Measurements from ENCODE around the gene SPACA9. TPM values are rescaled to one million over a fixed set of nuclear protein-coding genes. Genes with fewer than 3 reads are reported as not detected.

The SPACA9 gene
- polyA plus RNA-seq, 3 donors: 0.28 to 0.95 (median 0.57) TPM

- no peak for TF ChIP-seq CTCF (IDR thresholded peaks at IDR 0.05)
- no peak overlapping the region for H3K9ac ChIP-seq (ENCODE audit: insufficient read depth, low read length, poor library complexity, severe bottlenecking)
- H3K4me1 ChIP-seq (ENCODE audit: control insufficient read depth in 1 of 2, insufficient read depth in 2 of 2, low read length in 2 of 2): peaks cover 13 to 25% of the 10 kb centered on the region in 2 donors
- H3K79me2 ChIP-seq (ENCODE audit: insufficient read depth, low read length): no peaks in the 10 kb centered on the region
- H2AFZ ChIP-seq (ENCODE audit: insufficient read depth, low read depth, low read length, poor library complexity, severe bottlenecking): no peak overlapping the region
- no peak overlapping the region for H3K4me3 ChIP-seq (replicated peaks in 1 of 3; ENCODE audit: low read depth in 2 of 3, low read length in 3 of 3)
- H3K4me2 ChIP-seq (replicated peaks; ENCODE audit: extremely low read depth, low read length, poor library complexity, severe bottlenecking): no peak overlapping the region
- no peaks in the 10 kb centered on the region for H3K36me3 Mint-ChIP-seq
- no peak overlapping the region for H3K27ac Mint-ChIP-seq
- peaks cover 10 to 17% (median 14%) of the 10 kb centered on the region in 3 donors for H3K27me3 Mint-ChIP-seq (ENCODE audit: low read depth in 3 of 3)
- peaks cover 15% of the 10 kb centered on the region for H3K4me1 Mint-ChIP-seq
- no peaks in the 10 kb centered on the region for H3K9me3 ChIP-seq (replicated peaks in 1 of 2; ENCODE audit: control insufficient read depth in 1 of 2, insufficient read depth in 1 of 2, low read length in 2 of 2)
- 97% methylated on average over 4 of the region's 7 CpGs for WGBS (ENCODE audit: insufficient coverage)
- peaks cover 0 to 9% of the 10 kb centered on the region in 2 donors for H3K27me3 ChIP-seq (ENCODE audit: control insufficient read depth in 2 of 2, insufficient read depth in 2 of 2, low read length in 2 of 2)
- H3K9me3 Mint-ChIP-seq: peaks cover 0 to 1% (median 0%) of the 10 kb centered on the region in 7 donors
- no peak overlapping the region for H3K4me3 Mint-ChIP-seq
- no peaks in the 10 kb centered on the region for H4K20me1 ChIP-seq (ENCODE audit: insufficient read depth, low read length)
- intact Hi-C loops (cut with micrococcal nuclease): no loop called here
- H3K36me3 ChIP-seq (replicated peaks in 1 of 2; ENCODE audit: control insufficient read depth in 1 of 2, insufficient read depth in 2 of 2, low read length in 2 of 2): no peaks in the 10 kb centered on the region
- H3K27ac ChIP-seq (ENCODE audit: low read depth in 1 of 2, low read length in 2 of 2): no peak overlapping the region
- DNase-seq: no peak
Observed at GRCh38 chr9:132880324-132880661, 1.6 kb downstream of the SPACA9 start.

GRCh38 chr9:132881826-132882225, 3.1 kb downstream of the SPACA9 start:
- H3K4me1 ChIP-seq (ENCODE audit: control insufficient read depth in 1 of 2, insufficient read depth in 2 of 2, low read length in 2 of 2): peaks cover 13 to 25% of the 10 kb centered on the region in 2 donors
- no peak overlapping the region for H3K27ac Mint-ChIP-seq

More at GRCh38 chr9:132881826-132882225, 3.1 kb downstream of the SPACA9 start:
- Histone ChIP-seq H3K4me3 (replicated peaks in 1 of 3; ENCODE audit: low read depth in 2 of 3, low read length in 3 of 3) (no peak overlapping the region), H2AFZ (ENCODE audit: insufficient read depth, low read depth, low read length, poor library complexity, severe bottlenecking) (no peak overlapping the region), H3K27me3 (ENCODE audit: control insufficient read depth in 2 of 2, insufficient read depth in 2 of 2, low read length in 2 of 2) (peaks cover 0 to 9% of the 10 kb centered on the region in 2 donors), H4K20me1 (ENCODE audit: insufficient read depth, low read length) (no peaks in the 10 kb centered on the region), H3K79me2 (ENCODE audit: insufficient read depth, low read length) (no peaks in the 10 kb centered on the region), H3K4me2 (replicated peaks; ENCODE audit: extremely low read depth, low read length, poor library complexity, severe bottlenecking) (no peak overlapping the region), H3K9me3 (replicated peaks in 1 of 2; ENCODE audit: control insufficient read depth in 1 of 2, insufficient read depth in 1 of 2, low read length in 2 of 2) (no peaks in the 10 kb centered on the region), H3K27ac (ENCODE audit: low read depth in 1 of 2, low read length in 2 of 2) (no peak overlapping the region), H3K9ac (ENCODE audit: insufficient read depth, low read length, poor library complexity, severe bottlenecking) (no peak overlapping the region), H3K36me3 (replicated peaks in 1 of 2; ENCODE audit: control insufficient read depth in 1 of 2, insufficient read depth in 2 of 2, low read length in 2 of 2) (no peaks in the 10 kb centered on the region)
- no peak for DNase-seq
- peaks cover 15% of the 10 kb centered on the region for H3K4me1 Mint-ChIP-seq
- no peak overlapping the region for H3K4me3 Mint-ChIP-seq
- peaks cover 0 to 1% (median 0%) of the 10 kb centered on the region in 7 donors for H3K9me3 Mint-ChIP-seq
- no peak for TF ChIP-seq CTCF (IDR thresholded peaks at IDR 0.05)
- 3% methylated on average over 6 of the region's 6 CpGs for WGBS (ENCODE audit: insufficient coverage)
- intact Hi-C loops (cut with micrococcal nuclease): no loop called here
- peaks cover 10 to 14% (median 12%) of the 10 kb centered on the region in 3 donors for H3K27me3 Mint-ChIP-seq (ENCODE audit: low read depth in 3 of 3)
- H3K36me3 Mint-ChIP-seq: no peaks in the 10 kb centered on the region
